ENCODE measurements around the gene NELL2. TPM values are rescaled to one million over a fixed set of nuclear protein-coding genes. Genes with fewer than 3 reads are reported as not detected.

NELL2 gene
- polyA plus RNA-seq, 1 of the 3 experiments (the other 2 are of a cell fraction), result 0.35 TPM

DNA sequence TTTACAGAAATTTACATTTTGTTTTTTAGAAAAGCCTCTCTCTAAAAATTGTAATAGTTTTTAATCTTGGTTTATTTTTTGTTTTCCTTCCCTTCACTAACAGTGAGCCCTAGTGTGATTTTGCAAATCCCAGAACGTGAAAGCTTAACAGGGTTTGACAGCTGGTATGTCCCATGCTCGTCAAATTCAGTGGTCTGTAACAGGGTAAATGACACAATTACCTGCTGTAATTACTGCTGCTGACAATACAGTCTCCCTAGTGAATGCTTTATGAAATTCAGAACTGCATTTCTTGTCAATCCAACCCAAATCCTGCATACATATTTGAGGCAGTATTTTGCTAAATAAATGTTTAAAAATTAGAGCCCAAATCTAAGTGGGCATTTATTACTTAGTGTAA, 249.2 kb downstream of the NELL2 start:
- Histone ChIP-seq H3K9me2 (no peaks in the 10 kb centered on the region), H2AFZ (ENCODE audit: low read depth) (no peak overlapping the region), H3K9me3 (no peaks in the 10 kb centered on the region), H3K36me3 (replicated peaks in 1 of 2; ENCODE audit: control insufficient read depth in 1 of 2, insufficient read depth in 2 of 2, low read length in 1 of 2) (no peaks in the 10 kb centered on the region), H3K27me3 (ENCODE audit: insufficient read depth) (no peaks in the 10 kb centered on the region), H3K27ac (ENCODE audit: low read depth in 2 of 2, low read length in 1 of 2) (no peak overlapping the region), H3K9ac (no peak overlapping the region), H3K4me3 (ENCODE audit: low read depth in 2 of 2, low read length in 1 of 2) (no peak overlapping the region), H3F3A (replicated peaks; ENCODE audit: insufficient read depth) (no peaks in the 10 kb centered on the region), H3K4me1 (ENCODE audit: control insufficient read depth in 1 of 2, insufficient read depth in 2 of 2, low read depth in 1 of 2, low read length in 1 of 2) (peaks cover 0 to 6% of the 10 kb centered on the region in 2 experiments; a peak in 3 of 4 replicates), H3K79me2 (ENCODE audit: insufficient read depth) (no peaks in the 10 kb centered on the region), H4K20me1 (ENCODE audit: insufficient read depth) (no peaks in the 10 kb centered on the region), H3K4me2 (no peak overlapping the region)
- DNase-seq, result no peak
- TF ChIP-seq NFIC (IDR thresholded peaks at IDR 0.05; ENCODE audit: borderline replicate concordance) (no peak), SMC3 (IDR thresholded peaks at IDR 0.05; ENCODE audit: low read depth, low read length) (no peak), RXRA (IDR thresholded peaks at IDR 0.05; ENCODE audit: borderline replicate concordance, low read depth) (no peak), RFX5 (IDR thresholded peaks at IDR 0.05; ENCODE audit: low read length) (no peak), MEF2A (IDR thresholded peaks at IDR 0.05; ENCODE audit: borderline replicate concordance, low read depth) (no peak), RCOR1 (IDR thresholded peaks at IDR 0.05; ENCODE audit: low read length) (no peak), TCF12 (IDR thresholded peaks at IDR 0.05) (no peak), FOXM1 (IDR thresholded peaks at IDR 0.05; ENCODE audit: low read depth) (no peak), TAF1 (IDR thresholded peaks at IDR 0.05; ENCODE audit: borderline replicate concordance, low read depth, low read length) (no peak), ELF1 (IDR thresholded peaks at IDR 0.05) (no peak), MXI1 (IDR thresholded peaks at IDR 0.05; ENCODE audit: low read depth, low read length) (no peak), JUND (IDR thresholded peaks at IDR 0.05) (no peak), FOSL2 (IDR thresholded peaks at IDR 0.05; ENCODE audit: borderline replicate concordance, low read depth) (no peak), CHD2 (IDR thresholded peaks at IDR 0.05; ENCODE audit: low read length, partially characterized antibody) (no peak)
- TF ChIP-seq, protein P1, sequence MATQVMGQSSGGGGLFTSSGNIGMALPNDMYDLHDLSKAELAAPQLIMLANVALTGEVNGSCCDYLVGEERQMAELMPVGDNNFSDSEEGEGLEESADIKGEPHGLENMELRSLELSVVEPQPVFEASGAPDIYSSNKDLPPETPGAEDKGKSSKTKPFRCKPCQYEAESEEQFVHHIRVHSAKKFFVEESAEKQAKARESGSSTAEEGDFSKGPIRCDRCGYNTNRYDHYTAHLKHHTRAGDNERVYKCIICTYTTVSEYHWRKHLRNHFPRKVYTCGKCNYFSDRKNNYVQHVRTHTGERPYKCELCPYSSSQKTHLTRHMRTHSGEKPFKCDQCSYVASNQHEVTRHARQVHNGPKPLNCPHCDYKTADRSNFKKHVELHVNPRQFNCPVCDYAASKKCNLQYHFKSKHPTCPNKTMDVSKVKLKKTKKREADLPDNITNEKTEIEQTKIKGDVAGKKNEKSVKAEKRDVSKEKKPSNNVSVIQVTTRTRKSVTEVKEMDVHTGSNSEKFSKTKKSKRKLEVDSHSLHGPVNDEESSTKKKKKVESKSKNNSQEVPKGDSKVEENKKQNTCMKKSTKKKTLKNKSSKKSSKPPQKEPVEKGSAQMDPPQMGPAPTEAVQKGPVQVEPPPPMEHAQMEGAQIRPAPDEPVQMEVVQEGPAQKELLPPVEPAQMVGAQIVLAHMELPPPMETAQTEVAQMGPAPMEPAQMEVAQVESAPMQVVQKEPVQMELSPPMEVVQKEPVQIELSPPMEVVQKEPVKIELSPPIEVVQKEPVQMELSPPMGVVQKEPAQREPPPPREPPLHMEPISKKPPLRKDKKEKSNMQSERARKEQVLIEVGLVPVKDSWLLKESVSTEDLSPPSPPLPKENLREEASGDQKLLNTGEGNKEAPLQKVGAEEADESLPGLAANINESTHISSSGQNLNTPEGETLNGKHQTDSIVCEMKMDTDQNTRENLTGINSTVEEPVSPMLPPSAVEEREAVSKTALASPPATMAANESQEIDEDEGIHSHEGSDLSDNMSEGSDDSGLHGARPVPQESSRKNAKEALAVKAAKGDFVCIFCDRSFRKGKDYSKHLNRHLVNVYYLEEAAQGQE (IDR thresholded peaks at IDR 0.05; ENCODE audit: low read depth, low read length), result no peak
- TF ChIP-seq, protein P2, sequence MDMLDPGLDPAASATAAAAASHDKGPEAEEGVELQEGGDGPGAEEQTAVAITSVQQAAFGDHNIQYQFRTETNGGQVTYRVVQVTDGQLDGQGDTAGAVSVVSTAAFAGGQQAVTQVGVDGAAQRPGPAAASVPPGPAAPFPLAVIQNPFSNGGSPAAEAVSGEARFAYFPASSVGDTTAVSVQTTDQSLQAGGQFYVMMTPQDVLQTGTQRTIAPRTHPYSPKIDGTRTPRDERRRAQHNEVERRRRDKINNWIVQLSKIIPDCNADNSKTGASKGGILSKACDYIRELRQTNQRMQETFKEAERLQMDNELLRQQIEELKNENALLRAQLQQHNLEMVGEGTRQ (IDR thresholded peaks at IDR 0.05; ENCODE audit: borderline replicate concordance, low read depth, low read length), result no peak
- TF ChIP-seq, protein P3, sequence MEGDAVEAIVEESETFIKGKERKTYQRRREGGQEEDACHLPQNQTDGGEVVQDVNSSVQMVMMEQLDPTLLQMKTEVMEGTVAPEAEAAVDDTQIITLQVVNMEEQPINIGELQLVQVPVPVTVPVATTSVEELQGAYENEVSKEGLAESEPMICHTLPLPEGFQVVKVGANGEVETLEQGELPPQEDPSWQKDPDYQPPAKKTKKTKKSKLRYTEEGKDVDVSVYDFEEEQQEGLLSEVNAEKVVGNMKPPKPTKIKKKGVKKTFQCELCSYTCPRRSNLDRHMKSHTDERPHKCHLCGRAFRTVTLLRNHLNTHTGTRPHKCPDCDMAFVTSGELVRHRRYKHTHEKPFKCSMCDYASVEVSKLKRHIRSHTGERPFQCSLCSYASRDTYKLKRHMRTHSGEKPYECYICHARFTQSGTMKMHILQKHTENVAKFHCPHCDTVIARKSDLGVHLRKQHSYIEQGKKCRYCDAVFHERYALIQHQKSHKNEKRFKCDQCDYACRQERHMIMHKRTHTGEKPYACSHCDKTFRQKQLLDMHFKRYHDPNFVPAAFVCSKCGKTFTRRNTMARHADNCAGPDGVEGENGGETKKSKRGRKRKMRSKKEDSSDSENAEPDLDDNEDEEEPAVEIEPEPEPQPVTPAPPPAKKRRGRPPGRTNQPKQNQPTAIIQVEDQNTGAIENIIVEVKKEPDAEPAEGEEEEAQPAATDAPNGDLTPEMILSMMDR (IDR thresholded peaks at IDR 0.05), result no peak
- TF ChIP-seq, protein P4, sequence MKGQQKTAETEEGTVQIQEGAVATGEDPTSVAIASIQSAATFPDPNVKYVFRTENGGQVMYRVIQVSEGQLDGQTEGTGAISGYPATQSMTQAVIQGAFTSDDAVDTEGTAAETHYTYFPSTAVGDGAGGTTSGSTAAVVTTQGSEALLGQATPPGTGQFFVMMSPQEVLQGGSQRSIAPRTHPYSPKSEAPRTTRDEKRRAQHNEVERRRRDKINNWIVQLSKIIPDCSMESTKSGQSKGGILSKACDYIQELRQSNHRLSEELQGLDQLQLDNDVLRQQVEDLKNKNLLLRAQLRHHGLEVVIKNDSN (IDR thresholded peaks at IDR 0.05; ENCODE audit: borderline replicate concordance, low read depth), result no peak
- ChIA-PET CTCF (no interaction called here), POLR2A (no interaction called here)
- 12% methylated on average over 2 of the region's 2 CpGs for WGBS (ENCODE audit: low lambda C conversion rate)

All from SK-N-SH (cell line).